SU-DHL-6 (cell line): ENCODE measurements around the gene ATPAF1.

ENCODE experiments used
- CTCF ChIP-seq: fragments of 200-600 bp; sonication (generic); IDR thresholded peaks from one replicate; pipeline ENCODE4 v1.5.1; 2017; ENCODE audit warnings: antibody characterized with exemption, mild to moderate bottlenecking, low read length, moderate library complexity; ENCODE audit not compliant: insufficient read depth, poor library complexity, severe bottlenecking
- EZH2phosphoT487 ChIP-seq: fragments of 200-600 bp; sonication (generic), shearing (Covaris generic); conservative IDR thresholded peaks from 2 replicates; pipeline ENCODE4 v1.6.1; 2018; ENCODE audit warnings: mild to moderate bottlenecking, antibody characterized with exemption, low read length, moderate library complexity, mixed read lengths

GRCh38 chr1:46583494-46583893, 84.7 kb downstream of the ATPAF1 start:
- TF ChIP-seq CTCF (no peak), EZH2phosphoT487 (no peak)
